Ascending aorta (tissue), 2 donors: Measurements from ENCODE around the gene TLNRD1. TPM values are rescaled to one million over a fixed set of nuclear protein-coding genes. Genes with fewer than 3 reads are reported as not detected.

Experiments
- DNase-seq, 2 donors: peaks; one replicate each; pipeline ENCODE4 v3.0.0-alpha.2; 2019; ENCODE audit warnings: low spot score in 2 of 2
- H3K27ac ChIP-seq, 2 donors: fragments of 200-600 bp; sonication (generic); one replicate each; pipeline ENCODE4 v1.5.1; 2016 to 2017; ENCODE audit warnings: mild to moderate bottlenecking in 1 of 2
- H3K27me3 ChIP-seq: fragments of 200-600 bp; sonication (generic); one replicate; pipeline ENCODE4 v1.5.1; 2017
- H3K36me3 ChIP-seq, 2 donors: fragments of 200-600 bp; sonication (generic); one replicate each; pipeline ENCODE4 v1.5.1; 2016
- H3K4me1 ChIP-seq, 2 donors: fragments of 200-600 bp; sonication (generic); one replicate each; pipeline ENCODE4 v1.5.1; 2016 to 2017; ENCODE audit warnings: mild to moderate bottlenecking in 1 of 2
- H3K4me3 ChIP-seq, 2 donors: fragments of 200-600 bp; sonication (generic); one replicate each; pipeline ENCODE4 v1.5.1; 2016 to 2017; ENCODE audit warnings: mild to moderate bottlenecking in 1 of 2
- H3K9me3 ChIP-seq, 2 donors: fragments of 200-600 bp; sonication (generic); one replicate each; pipeline ENCODE4 v1.5.1; 2016
- intact Hi-C: fragments of 100-400 bp; cut with DNase I; formaldehyde crosslinking; loops from one replicate; pipeline ENCODE4 v1.15.1; 2023
- total RNA-seq: library from RNA; depleted of rRNA; stranded (reverse); fragments of >200 nt; gene quantifications from one replicate; pipeline ENCODE4 v1.1.0, GENCODE V29; 2016
- TF ChIP-seq, protein P1 (sequence below), 3 experiments: fragments of 200-600 bp in 2 of 3; fragments of 450-650 bp in 1 of 3; sonication (generic) in 2 of 3; IDR thresholded peaks; one replicate each; pipeline ENCODE4 v1.5.1; 2016 to 2019; ENCODE audit warnings: antibody characterized with exemption in 3 of 3, mild to moderate bottlenecking in 1 of 3, moderate library complexity in 1 of 3

The TLNRD1 gene
- total RNA-seq, 1 donor from 2014 or later = 59.3 TPM

DNA sequence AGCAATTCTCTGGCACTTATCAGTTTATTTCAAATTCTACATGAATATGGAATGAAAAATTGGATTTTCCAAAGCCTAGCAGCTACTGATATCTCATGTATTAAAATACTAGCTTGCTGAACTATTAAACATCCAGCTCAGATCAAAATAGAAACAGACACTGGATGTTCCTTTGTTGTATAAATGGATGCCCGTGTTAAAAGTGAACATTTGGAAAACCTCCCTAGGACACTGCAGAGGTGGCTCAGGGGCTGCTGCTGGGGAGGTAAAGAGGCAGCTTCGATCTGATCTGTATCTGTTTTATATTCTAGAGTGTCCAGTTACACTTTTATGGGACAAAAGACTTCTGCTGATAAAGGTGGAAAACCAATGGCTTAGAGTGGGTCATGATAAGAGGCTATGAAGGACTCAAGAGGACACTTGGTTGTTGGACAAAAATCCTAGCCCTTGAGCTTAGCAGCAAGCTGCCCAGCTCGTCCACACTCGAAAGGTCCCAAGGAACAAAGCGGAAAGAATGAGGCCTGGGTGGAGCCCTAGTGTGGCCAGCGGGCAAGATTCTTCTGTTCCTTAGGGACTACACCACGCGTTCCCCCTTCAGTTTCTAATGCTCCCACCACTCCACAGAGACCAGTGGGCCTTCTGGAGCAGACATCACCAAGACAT lies 21.1 kb upstream of the TLNRD1 start:
- Histone ChIP-seq H3K4me1 (peaks cover 5 to 14% of the 10 kb centered on the region in 2 donors), H3K27ac (no peak overlapping the region), H3K36me3 (peaks cover 21 to 22% of the 10 kb centered on the region in 2 donors), H3K9me3 (no peaks in the 10 kb centered on the region), H3K27me3 (no peaks in the 10 kb centered on the region), H3K4me3 (no peak overlapping the region)
- TF ChIP-seq, protein P1, sequence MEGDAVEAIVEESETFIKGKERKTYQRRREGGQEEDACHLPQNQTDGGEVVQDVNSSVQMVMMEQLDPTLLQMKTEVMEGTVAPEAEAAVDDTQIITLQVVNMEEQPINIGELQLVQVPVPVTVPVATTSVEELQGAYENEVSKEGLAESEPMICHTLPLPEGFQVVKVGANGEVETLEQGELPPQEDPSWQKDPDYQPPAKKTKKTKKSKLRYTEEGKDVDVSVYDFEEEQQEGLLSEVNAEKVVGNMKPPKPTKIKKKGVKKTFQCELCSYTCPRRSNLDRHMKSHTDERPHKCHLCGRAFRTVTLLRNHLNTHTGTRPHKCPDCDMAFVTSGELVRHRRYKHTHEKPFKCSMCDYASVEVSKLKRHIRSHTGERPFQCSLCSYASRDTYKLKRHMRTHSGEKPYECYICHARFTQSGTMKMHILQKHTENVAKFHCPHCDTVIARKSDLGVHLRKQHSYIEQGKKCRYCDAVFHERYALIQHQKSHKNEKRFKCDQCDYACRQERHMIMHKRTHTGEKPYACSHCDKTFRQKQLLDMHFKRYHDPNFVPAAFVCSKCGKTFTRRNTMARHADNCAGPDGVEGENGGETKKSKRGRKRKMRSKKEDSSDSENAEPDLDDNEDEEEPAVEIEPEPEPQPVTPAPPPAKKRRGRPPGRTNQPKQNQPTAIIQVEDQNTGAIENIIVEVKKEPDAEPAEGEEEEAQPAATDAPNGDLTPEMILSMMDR (IDR thresholded peaks at IDR 0.05) = no peak
- DNase-seq = no peak
- intact Hi-C loops = loop anchor here (10.0 kb wide), 2 partner anchors 485 to 1055 kb away; no protein-coding TSS in a partner anchor

GRCh38 chr15:80982205-80982604 lies 18.5 kb upstream of the TLNRD1 start:
- intact Hi-C loops = loop anchor here (10.0 kb wide), 1 partner anchor 1057 kb away; no protein-coding TSS in a partner anchor
- Histone ChIP-seq H3K9me3 (no peaks in the 10 kb centered on the region), H3K4me3 (no peak overlapping the region), H3K36me3 (peaks cover 21 to 22% of the 10 kb centered on the region in 2 donors), H3K4me1 (peaks cover 0 to 12% of the 10 kb centered on the region in 2 donors), H3K27ac (no peak overlapping the region), H3K27me3 (no peaks in the 10 kb centered on the region)
- TF ChIP-seq, protein P1 (IDR thresholded peaks at IDR 0.05) = no peak
- no peak for DNase-seq

DNA sequence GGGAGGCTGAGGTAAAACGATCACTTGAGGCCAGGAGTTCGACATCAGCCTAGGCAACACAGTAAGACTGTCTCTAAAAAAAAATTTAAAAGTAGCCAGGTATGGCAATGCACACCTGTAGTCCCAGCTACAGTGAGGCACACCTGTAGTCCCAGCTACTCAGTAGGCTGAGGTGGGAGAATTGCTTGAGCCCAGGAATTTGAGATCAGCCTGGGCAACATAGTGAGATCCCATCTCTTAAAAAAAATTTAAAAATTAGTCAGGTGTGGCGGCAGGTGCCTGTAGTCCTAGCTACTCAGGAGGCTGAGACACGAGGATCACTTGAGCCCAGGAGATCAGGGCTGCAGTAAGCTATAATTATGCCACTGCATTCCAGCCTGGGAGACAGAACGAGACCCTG lies 17.9 kb upstream of the TLNRD1 start:
- TF ChIP-seq, protein P1 (IDR thresholded peaks at IDR 0.05) = no peak
- no peak for DNase-seq
- intact Hi-C loops = loop anchor here (10.0 kb wide), 1 partner anchor 1058 kb away; no protein-coding TSS in a partner anchor

GRCh38 chr15:80984856-80985255 lies 15.9 kb upstream of the TLNRD1 start:
- peaks cover 0 to 21% of the 10 kb centered on the region in 2 donors for H3K4me1 ChIP-seq
- DNase-seq = peak in 1 of 2 donors; percentile 58
- no peaks in the 10 kb centered on the region for H3K27me3 ChIP-seq
- no peak overlapping the region for H3K4me3 ChIP-seq
- H3K9me3 ChIP-seq = no peaks in the 10 kb centered on the region
- TF ChIP-seq, protein P1 (IDR thresholded peaks at IDR 0.05) = no peak
- peak overlapping the region in 1 of 2 donors; percentile 36 for H3K27ac ChIP-seq
- H3K36me3 ChIP-seq = peaks cover 12 to 19% of the 10 kb centered on the region in 2 donors
- intact Hi-C loops = loop anchor here (5.0 to 10.0 kb wide), 3 partner anchors 282 to 1060 kb away; no protein-coding TSS in a partner anchor

More for the DNA sequence above, 17.9 kb upstream of the TLNRD1 start:
- Histone ChIP-seq H3K27me3 (no peaks in the 10 kb centered on the region), H3K27ac (no peak overlapping the region), H3K36me3 (peaks cover 21 to 22% of the 10 kb centered on the region in 2 donors), H3K4me1 (peaks cover 0 to 12% of the 10 kb centered on the region in 2 donors), H3K4me3 (no peak overlapping the region), H3K9me3 (no peaks in the 10 kb centered on the region)

DNA sequence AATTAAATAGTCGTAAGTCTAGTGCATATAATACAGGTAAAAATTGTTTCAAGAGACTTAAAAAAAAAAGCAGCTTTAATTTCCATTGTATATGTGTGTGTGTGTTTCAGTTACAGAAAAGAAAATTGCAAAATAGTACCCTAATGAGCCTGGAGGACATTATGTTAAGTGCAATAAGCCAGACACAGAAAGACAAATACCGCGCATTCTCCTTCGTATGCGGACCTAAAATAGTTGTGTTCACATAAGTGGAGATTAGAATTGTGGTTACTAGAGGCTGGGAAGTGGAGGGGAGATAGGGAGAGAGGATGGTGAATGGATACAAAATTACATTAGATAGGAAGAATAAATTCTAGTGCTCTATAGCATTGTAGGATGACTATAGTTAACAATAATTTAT lies 14.7 kb upstream of the TLNRD1 start:
- H3K9me3 ChIP-seq = no peaks in the 10 kb centered on the region
- intact Hi-C loops = loop anchor here (5.0 to 10.0 kb wide), 3 partner anchors 281 to 1061 kb away; no protein-coding TSS in a partner anchor
- H3K27me3 ChIP-seq = no peaks in the 10 kb centered on the region
- peak in 1 of 2 donors; percentile 21 for DNase-seq
- peaks cover 0 to 28% of the 10 kb centered on the region in 2 donors for H3K4me1 ChIP-seq
- peaks cover 1 to 10% of the 10 kb centered on the region in 2 donors for H3K36me3 ChIP-seq
- TF ChIP-seq, protein P1 (IDR thresholded peaks at IDR 0.05) = no peak
- H3K4me3 ChIP-seq = no peak overlapping the region
- H3K27ac ChIP-seq = no peak overlapping the region
